ENCODE measurements around the gene CHST1. TPM values are rescaled to one million over a fixed set of nuclear protein-coding genes. Genes with fewer than 3 reads are reported as not detected.
A peak's percentile ranks its signal among the peaks of the same experiment; 100 is the strongest.

CHST1 gene
- total RNA-seq, 1 donor from 2014 or later: 3.2 TPM

GRCh38 chr11:45621588-45621987 is 43.8 kb downstream of the CHST1 start:
- DNase-seq (ENCODE audit: missing footprints): no peak
- intact Hi-C loops (cut with DNase I): no loop called here
- ATAC-seq: no peak

- intact Hi-C loops (cut with DNase I): no loop called here
- no peak for DNase-seq (ENCODE audit: missing footprints)
- ATAC-seq: no peak
Observed at GRCh38 chr11:45620243-45620642, 45.2 kb downstream of the CHST1 start.

GRCh38 chr11:45618897-45619296 is 46.5 kb downstream of the CHST1 start:
- ATAC-seq: no peak

GRCh38 chr11:45617871-45618601 is 47.4 kb downstream of the CHST1 start:
- DNase-seq (ENCODE audit: missing footprints): no peak
- ATAC-seq: no peak
- intact Hi-C loops (cut with DNase I): no loop called here

More at GRCh38 chr11:45618897-45619296, 46.5 kb downstream of the CHST1 start:
- DNase-seq (ENCODE audit: missing footprints): no peak
- intact Hi-C loops (cut with DNase I): no loop called here

- DNase-seq (ENCODE audit: missing footprints) (no peak), ATAC-seq (no peak)
- intact Hi-C loops (cut with DNase I): no loop called here
Observed at GRCh38 chr11:45616802-45617549, 48.4 kb downstream of the CHST1 start.

- no peak for ATAC-seq
- DNase-seq (ENCODE audit: missing footprints): no peak
- intact Hi-C loops (cut with DNase I): no loop called here
Observed at GRCh38 chr11:45615182-45615792, 50.1 kb downstream of the CHST1 start.

- intact Hi-C loops (cut with DNase I): no loop called here
- DNase-seq (ENCODE audit: missing footprints) (no peak), ATAC-seq (no peak)
Observed at GRCh38 chr11:45614196-45614828, 51.1 kb downstream of the CHST1 start.

GRCh38 chr11:45610627-45611026 is 54.8 kb downstream of the CHST1 start:
- intact Hi-C loops (cut with DNase I): no loop called here
- DNase-seq (ENCODE audit: missing footprints) (no peak), ATAC-seq (peak; percentile 69)

GRCh38 chr11:45609902-45610301 is 55.5 kb downstream of the CHST1 start:
- ATAC-seq (no peak), DNase-seq (ENCODE audit: missing footprints) (no peak)
- intact Hi-C loops (cut with DNase I): loop anchor here (5.0 kb wide), 1 partner anchor 47 kb away; no protein-coding TSS in a partner anchor

- intact Hi-C loops (cut with DNase I): loop anchor here (5.0 kb wide), 1 partner anchor 48 kb away; no protein-coding TSS in a partner anchor
- no peak for ATAC-seq
- DNase-seq (ENCODE audit: missing footprints): no peak
Observed at GRCh38 chr11:45609337-45609736, 56.1 kb downstream of the CHST1 start.

GRCh38 chr11:45607995-45608394 is 57.4 kb downstream of the CHST1 start:
- no peak for DNase-seq (ENCODE audit: missing footprints)
- ATAC-seq: peak; percentile 79
- intact Hi-C loops (cut with DNase I): loop anchor here (5.0 kb wide), 1 partner anchor 49 kb away; no protein-coding TSS in a partner anchor

GRCh38 chr11:45606514-45607281 is 58.7 kb downstream of the CHST1 start:
- intact Hi-C loops (cut with DNase I): loop anchor here (5.0 kb wide), 1 partner anchor 51 kb away; no protein-coding TSS in a partner anchor
- ATAC-seq: no peak
- no peak for DNase-seq (ENCODE audit: missing footprints)

- DNase-seq (ENCODE audit: missing footprints) (no peak), ATAC-seq (no peak)
- intact Hi-C loops (cut with DNase I): loop anchor here (5.0 kb wide), 1 partner anchor 52 kb away; no protein-coding TSS in a partner anchor
Observed at GRCh38 chr11:45605051-45605450, 60.4 kb downstream of the CHST1 start.

GRCh38 chr11:45603946-45604682 is 61.3 kb downstream of the CHST1 start:
- ATAC-seq (peak; percentile 62), DNase-seq (ENCODE audit: missing footprints) (no peak)
- intact Hi-C loops (cut with DNase I): no loop called here

GRCh38 chr11:45599161-45599943 is 66.1 kb downstream of the CHST1 start:
- ATAC-seq (no peak), DNase-seq (ENCODE audit: missing footprints) (no peak)
- intact Hi-C loops (cut with DNase I): no loop called here
